HepG2 (cell line): ENCODE results near the gene BICDL2. TPM values are rescaled to one million over a fixed set of nuclear protein-coding genes. Genes with fewer than 3 reads are reported as not detected.

ENCODE experiments used
- BCL6 ChIP-seq: IDR thresholded peaks from 2 replicates; pipeline ENCODE4 v1.6.1; 2016; ENCODE audit warnings: missing genetic modification reagents, missing compliant biosample characterization
- DPF2 ChIP-seq: sonication (generic); formaldehyde crosslinking; IDR thresholded peaks from 2 replicates; pipeline ENCODE4 v1.4.0; 2020; ENCODE audit warnings: mild to moderate bottlenecking, low read depth, missing genetic modification reagents, borderline replicate concordance
- EEA1 ChIP-seq: sonication (generic); formaldehyde crosslinking; IDR thresholded peaks from 2 replicates; pipeline ENCODE4 v1.5.1; 2020; ENCODE audit warnings: mild to moderate bottlenecking, missing genetic modification reagents, borderline replicate concordance
- KLF6 ChIP-seq: IDR thresholded peaks from 2 replicates; pipeline ENCODE4 v1.8.0; 2016; ENCODE audit warnings: missing biosample characterization, missing genetic modification reagents
- NR1H2 ChIP-seq: sonication (generic); formaldehyde crosslinking; IDR thresholded peaks from 2 replicates; pipeline ENCODE4 v1.8.1; 2022; ENCODE audit warnings: low read depth, missing genetic modification reagents, borderline replicate concordance
- ZBTB38 ChIP-seq: sonication (generic); formaldehyde crosslinking; IDR thresholded peaks from 2 replicates; pipeline ENCODE4 v1.5.1; 2020; ENCODE audit warnings: mild to moderate bottlenecking, missing genetic modification reagents
- ZNF670 ChIP-seq: sonication (generic); formaldehyde crosslinking; IDR thresholded peaks from 2 replicates; pipeline ENCODE4 v1.8.0; 2022; ENCODE audit warnings: mild to moderate bottlenecking, missing genetic modification reagents, borderline replicate concordance
- polyA plus RNA-seq, 8 experiments: library from polyadenylated mRNA; depleted of rRNA in 3 of 8; stranded (reverse) in 7 of 8; unstranded in 1 of 8; fragments of >200 nt; fragmentation: Illumina TruSeq in 4 of 8; extraction: Trizol in 4 of 8; gene quantifications; 2 replicates each; pipeline versions ENCODE4 v1.2.1 to v1.2.3, GENCODE V29; 2011 to 2016; ENCODE audit warnings: low read depth in 4 of 8, missing spikeins in 1 of 8, mixed read lengths in 1 of 8; ENCODE audit not compliant: insufficient read depth in 1 of 8
- total RNA-seq, 5 experiments: library from RNA; depleted of rRNA; stranded (reverse); fragments of >200 nt; fragmentation: Illumina TruSeq; extraction: Trizol; gene quantifications; 2 replicates each; pipeline ENCODE4 v1.2.3, GENCODE V29; 2016; ENCODE audit warnings: low read depth in 1 of 5
- TF ChIP-seq, protein P1 (sequence below): sonication (generic); formaldehyde crosslinking; IDR thresholded peaks from 2 replicates; pipeline ENCODE4 v1.4.0; 2020; ENCODE audit warnings: missing genetic modification reagents
- TF ChIP-seq, protein P2 (sequence below): sonication (generic); formaldehyde crosslinking; IDR thresholded peaks from 2 replicates; pipeline ENCODE4 v1.5.0; 2020; ENCODE audit warnings: missing genetic modification reagents, mild to moderate bottlenecking, borderline replicate concordance
- TF ChIP-seq, protein P3 (sequence below): IDR thresholded peaks from 2 replicates; pipeline ENCODE4 v1.6.1; 2016; ENCODE audit warnings: missing compliant biosample characterization, missing genetic modification reagents, borderline replicate concordance
- TF ChIP-seq, protein P4 (sequence below): sonication (generic); formaldehyde crosslinking; IDR thresholded peaks from 2 replicates; pipeline ENCODE4 v1.5.0; 2020; ENCODE audit warnings: mild to moderate bottlenecking, missing genetic modification reagents, borderline replicate concordance
- TF ChIP-seq, protein P5 (sequence below): sonication (generic); formaldehyde crosslinking; IDR thresholded peaks from 2 replicates; pipeline ENCODE4 v1.8.0; 2022; ENCODE audit warnings: mild to moderate bottlenecking, missing genetic modification reagents, moderate library complexity
- TF ChIP-seq, protein P6 (sequence below): sonication (generic); formaldehyde crosslinking; IDR thresholded peaks from 2 replicates; pipeline ENCODE4 v1.4.0; 2020; ENCODE audit warnings: missing genetic modification reagents
- TF ChIP-seq, protein P7 (sequence below): sonication (generic); formaldehyde crosslinking; conservative IDR thresholded peaks from 2 replicates; pipeline ENCODE4 v1.4.0; 2020; ENCODE audit warnings: missing genetic modification reagents
- TF ChIP-seq, protein P8 (sequence below): sonication (generic); formaldehyde crosslinking; IDR thresholded peaks from 2 replicates; pipeline ENCODE4 v1.5.1; 2020; ENCODE audit warnings: missing genetic modification reagents, mild to moderate bottlenecking, borderline replicate concordance
- TF ChIP-seq, protein P9 (sequence below): IDR thresholded peaks from 2 replicates; pipeline ENCODE4 v1.6.1; 2012; ENCODE audit warnings: inconsistent platforms

The BICDL2 gene
- total and polyA plus RNA-seq, 2 of the 13 experiments (the other 11 are each of a cell fraction or from before 2014, with no cell fraction given) = 0.12 TPM; not detected in 1

DNA sequence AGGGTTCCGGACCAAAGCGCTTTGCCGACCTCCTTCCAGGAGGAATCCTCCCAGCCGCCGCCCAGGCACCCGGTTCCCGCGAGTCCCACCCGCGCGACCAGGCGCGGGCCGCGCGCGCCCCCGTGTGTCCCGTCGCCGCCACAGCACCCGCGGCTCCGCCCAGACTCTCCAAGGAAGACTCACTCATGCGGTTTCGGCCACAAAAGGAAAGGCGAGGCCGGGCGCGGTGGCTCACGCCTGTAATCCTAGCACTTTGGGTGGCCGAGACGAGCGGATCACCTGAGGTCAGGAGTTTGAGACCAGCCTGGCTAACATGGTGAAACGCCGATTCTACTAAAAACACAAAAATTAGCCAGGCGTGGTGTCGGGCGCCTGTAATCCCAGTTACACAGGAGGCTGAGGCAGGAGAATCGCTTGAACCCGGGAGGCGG lies 53.0 kb downstream of the BICDL2 start (continued):
- TF ChIP-seq, protein P1, sequence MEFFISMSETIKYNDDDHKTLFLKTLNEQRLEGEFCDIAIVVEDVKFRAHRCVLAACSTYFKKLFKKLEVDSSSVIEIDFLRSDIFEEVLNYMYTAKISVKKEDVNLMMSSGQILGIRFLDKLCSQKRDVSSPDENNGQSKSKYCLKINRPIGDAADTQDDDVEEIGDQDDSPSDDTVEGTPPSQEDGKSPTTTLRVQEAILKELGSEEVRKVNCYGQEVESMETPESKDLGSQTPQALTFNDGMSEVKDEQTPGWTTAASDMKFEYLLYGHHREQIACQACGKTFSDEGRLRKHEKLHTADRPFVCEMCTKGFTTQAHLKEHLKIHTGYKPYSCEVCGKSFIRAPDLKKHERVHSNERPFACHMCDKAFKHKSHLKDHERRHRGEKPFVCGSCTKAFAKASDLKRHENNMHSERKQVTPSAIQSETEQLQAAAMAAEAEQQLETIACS (CRISPR knock-in tag) = 0 out of 2 replicates have a peak, but pooled peaks have one; percentile 36
- TF ChIP-seq BCL6 (CRISPR knock-in tag) (no peak), ZNF670 (CRISPR knock-in tag) (no peak), KLF6 (0 out of 2 replicates have a peak, but pooled peaks have one; percentile 48), DPF2 (CRISPR knock-in tag) (no peak), ZBTB38 (CRISPR knock-in tag) (peak; percentile 50), EEA1 (CRISPR knock-in tag) (no peak), NR1H2 (CRISPR knock-in tag) (no peak)
- TF ChIP-seq, protein P2, sequence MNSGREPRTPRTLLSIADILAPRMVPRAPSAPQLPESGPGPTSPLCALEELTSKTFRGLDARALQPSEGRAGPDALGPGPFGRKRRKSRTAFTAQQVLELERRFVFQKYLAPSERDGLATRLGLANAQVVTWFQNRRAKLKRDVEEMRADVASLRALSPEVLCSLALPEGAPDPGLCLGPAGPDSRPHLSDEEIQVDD (CRISPR knock-in tag) = no peak
- TF ChIP-seq, protein P3, sequence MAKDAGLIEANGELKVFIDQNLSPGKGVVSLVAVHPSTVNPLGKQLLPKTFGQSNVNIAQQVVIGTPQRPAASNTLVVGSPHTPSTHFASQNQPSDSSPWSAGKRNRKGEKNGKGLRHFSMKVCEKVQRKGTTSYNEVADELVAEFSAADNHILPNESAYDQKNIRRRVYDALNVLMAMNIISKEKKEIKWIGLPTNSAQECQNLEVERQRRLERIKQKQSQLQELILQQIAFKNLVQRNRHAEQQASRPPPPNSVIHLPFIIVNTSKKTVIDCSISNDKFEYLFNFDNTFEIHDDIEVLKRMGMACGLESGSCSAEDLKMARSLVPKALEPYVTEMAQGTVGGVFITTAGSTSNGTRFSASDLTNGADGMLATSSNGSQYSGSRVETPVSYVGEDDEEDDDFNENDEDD (CRISPR knock-in tag) = peak; percentile 56; the same call in 1 of the 2 replicates
- TF ChIP-seq, protein P4, sequence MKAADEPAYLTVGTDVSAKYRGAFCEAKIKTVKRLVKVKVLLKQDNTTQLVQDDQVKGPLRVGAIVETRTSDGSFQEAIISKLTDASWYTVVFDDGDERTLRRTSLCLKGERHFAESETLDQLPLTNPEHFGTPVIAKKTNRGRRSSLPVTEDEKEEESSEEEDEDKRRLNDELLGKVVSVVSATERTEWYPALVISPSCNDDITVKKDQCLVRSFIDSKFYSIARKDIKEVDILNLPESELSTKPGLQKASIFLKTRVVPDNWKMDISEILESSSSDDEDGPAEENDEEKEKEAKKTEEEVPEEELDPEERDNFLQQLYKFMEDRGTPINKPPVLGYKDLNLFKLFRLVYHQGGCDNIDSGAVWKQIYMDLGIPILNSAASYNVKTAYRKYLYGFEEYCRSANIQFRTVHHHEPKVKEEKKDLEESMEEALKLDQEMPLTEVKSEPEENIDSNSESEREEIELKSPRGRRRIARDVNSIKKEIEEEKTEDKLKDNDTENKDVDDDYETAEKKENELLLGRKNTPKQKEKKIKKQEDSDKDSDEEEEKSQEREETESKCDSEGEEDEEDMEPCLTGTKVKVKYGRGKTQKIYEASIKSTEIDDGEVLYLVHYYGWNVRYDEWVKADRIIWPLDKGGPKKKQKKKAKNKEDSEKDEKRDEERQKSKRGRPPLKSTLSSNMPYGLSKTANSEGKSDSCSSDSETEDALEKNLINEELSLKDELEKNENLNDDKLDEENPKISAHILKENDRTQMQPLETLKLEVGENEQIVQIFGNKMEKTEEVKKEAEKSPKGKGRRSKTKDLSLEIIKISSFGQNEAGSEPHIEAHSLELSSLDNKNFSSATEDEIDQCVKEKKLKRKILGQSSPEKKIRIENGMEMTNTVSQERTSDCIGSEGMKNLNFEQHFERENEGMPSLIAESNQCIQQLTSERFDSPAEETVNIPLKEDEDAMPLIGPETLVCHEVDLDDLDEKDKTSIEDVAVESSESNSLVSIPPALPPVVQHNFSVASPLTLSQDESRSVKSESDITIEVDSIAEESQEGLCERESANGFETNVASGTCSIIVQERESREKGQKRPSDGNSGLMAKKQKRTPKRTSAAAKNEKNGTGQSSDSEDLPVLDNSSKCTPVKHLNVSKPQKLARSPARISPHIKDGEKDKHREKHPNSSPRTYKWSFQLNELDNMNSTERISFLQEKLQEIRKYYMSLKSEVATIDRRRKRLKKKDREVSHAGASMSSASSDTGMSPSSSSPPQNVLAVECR (CRISPR knock-in tag) = peak; percentile 25; the same call in 1 of the 2 replicates
- TF ChIP-seq, protein P5, sequence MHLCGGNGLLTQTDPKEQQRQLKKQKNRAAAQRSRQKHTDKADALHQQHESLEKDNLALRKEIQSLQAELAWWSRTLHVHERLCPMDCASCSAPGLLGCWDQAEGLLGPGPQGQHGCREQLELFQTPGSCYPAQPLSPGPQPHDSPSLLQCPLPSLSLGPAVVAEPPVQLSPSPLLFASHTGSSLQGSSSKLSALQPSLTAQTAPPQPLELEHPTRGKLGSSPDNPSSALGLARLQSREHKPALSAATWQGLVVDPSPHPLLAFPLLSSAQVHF (CRISPR knock-in tag) = no peak
- TF ChIP-seq, protein P6, sequence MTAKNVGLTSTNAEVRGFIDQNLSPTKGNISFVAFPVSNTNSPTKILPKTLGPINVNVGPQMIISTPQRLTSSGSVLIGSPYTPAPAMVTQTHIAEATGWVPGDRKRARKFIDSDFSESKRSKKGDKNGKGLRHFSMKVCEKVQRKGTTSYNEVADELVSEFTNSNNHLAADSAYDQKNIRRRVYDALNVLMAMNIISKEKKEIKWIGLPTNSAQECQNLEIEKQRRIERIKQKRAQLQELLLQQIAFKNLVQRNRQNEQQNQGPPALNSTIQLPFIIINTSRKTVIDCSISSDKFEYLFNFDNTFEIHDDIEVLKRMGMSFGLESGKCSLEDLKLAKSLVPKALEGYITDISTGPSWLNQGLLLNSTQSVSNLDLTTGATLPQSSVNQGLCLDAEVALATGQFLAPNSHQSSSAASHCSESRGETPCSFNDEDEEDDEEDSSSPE (CRISPR knock-in tag) = peak; percentile 64; the same call in 1 of the 2 replicates
- TF ChIP-seq, protein P7, sequence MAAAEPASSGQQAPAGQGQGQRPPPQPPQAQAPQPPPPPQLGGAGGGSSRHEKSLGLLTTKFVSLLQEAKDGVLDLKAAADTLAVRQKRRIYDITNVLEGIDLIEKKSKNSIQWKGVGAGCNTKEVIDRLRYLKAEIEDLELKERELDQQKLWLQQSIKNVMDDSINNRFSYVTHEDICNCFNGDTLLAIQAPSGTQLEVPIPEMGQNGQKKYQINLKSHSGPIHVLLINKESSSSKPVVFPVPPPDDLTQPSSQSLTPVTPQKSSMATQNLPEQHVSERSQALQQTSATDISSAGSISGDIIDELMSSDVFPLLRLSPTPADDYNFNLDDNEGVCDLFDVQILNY (CRISPR knock-in tag) = no peak
- TF ChIP-seq, protein P8, sequence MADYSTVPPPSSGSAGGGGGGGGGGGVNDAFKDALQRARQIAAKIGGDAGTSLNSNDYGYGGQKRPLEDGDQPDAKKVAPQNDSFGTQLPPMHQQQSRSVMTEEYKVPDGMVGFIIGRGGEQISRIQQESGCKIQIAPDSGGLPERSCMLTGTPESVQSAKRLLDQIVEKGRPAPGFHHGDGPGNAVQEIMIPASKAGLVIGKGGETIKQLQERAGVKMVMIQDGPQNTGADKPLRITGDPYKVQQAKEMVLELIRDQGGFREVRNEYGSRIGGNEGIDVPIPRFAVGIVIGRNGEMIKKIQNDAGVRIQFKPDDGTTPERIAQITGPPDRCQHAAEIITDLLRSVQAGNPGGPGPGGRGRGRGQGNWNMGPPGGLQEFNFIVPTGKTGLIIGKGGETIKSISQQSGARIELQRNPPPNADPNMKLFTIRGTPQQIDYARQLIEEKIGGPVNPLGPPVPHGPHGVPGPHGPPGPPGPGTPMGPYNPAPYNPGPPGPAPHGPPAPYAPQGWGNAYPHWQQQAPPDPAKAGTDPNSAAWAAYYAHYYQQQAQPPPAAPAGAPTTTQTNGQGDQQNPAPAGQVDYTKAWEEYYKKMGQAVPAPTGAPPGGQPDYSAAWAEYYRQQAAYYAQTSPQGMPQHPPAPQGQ (CRISPR knock-in tag) = no peak
- TF ChIP-seq, protein P9, sequence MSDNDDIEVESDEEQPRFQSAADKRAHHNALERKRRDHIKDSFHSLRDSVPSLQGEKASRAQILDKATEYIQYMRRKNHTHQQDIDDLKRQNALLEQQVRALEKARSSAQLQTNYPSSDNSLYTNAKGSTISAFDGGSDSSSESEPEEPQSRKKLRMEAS = peak; percentile 57; the same call in 1 of the 2 replicates
